Stimulated activated CD8-positive, alpha-beta memory T cell treated with anti-CD3 and anti-CD28 coated beads, Interleukin-7, amount 100 ng/mL, for 1 hour (primary cell): ENCODE results near the gene SHISA9.

ENCODE experiments used
- DNase-seq, 2 donors: peaks; one replicate each; pipeline ENCODE4 v3.0.0-alpha.2; 2020; ENCODE audit warnings: low read depth in 2 of 2

The SHISA9 gene

GRCh38 chr16:13021996-13022395 lies 120.6 kb downstream of the SHISA9 start:
- no peak for DNase-seq

DNA sequence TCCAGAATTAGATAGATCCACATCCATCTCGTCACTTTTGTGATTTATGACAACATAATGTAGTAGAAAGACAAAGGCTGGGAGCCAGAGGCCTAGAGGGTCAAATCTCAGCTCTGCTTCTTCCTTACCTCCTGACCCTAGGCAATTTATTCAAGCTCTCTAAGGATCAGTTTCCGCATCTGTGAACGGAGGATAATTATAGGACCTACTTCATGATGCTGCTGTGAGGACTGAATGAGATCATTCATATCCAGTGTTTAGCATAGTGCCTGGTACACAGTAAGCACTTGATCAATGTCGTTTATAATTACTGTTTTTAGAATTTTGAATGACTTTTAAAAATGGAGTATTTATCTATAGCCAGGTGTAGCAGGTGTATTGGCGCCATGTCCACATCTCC lies 128.4 kb downstream of the SHISA9 start:
- DNase-seq, result no peak

DNA sequence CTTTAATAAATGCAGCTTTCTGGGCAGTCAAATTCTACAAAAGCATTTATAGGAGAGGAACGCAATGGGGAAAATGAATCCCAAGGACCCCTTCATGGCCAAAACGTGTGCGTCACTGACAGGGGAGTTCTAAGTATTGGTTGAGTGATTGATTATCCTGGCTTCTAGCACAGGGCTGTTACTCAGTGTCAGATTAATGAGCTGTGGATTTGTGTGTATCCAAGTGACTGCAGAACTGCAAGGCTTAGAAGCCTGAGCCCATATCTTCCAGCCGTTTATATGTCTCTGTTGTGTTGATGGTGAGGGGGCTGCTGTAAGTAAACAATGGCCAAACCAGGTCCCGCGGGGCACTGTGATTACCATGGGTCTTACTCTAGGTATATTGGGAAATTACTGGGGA lies 129.4 kb downstream of the SHISA9 start:
- no peak for DNase-seq

GRCh38 chr16:13032911-13033310 lies 131.5 kb downstream of the SHISA9 start:
- no peak for DNase-seq

DNA sequence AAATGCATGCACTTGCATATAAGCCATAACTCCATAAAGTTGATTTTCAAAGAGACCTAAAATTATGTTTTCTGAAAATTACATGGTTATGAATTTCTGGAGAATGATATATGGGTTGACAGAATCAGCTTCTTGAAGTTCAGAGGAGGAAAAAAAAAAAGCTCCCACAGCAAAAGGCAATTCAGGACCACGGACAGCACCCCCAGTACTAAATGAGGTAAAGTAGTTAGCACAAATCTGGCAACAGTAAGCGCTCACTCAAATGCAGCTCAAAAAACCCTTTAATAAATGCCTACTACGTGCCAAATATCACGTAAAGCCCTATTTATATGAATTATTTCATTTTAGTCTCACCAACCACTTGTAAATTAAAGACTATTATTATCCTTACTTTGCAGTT lies 135.2 kb downstream of the SHISA9 start:
- DNase-seq, result no peak

- no peak for DNase-seq
Measured at GRCh38 chr16:13038591-13038990, 137.2 kb downstream of the SHISA9 start.

- no peak for DNase-seq
Measured at GRCh38 chr16:13039526-13039925, 138.1 kb downstream of the SHISA9 start.

DNA sequence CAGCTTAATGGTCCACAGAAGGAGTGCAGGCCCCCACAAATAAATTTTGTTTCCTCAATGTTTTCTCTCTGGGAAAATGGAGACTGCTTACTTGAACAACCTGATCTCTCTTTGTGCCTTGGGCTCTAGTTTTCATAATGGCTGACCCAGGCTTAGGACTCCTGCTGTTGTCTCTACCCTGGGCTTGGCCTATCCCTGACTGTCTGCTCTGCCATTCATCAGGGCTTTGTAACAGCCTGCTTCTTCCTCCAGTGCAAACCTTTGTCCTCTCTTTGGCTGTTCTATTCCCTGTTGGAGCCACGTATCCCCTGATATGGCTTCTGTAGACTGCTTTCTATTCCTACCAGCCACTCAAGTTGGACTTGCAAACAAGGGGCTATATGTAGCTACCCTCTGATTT lies 139.8 kb downstream of the SHISA9 start:
- DNase-seq, result no peak

DNA sequence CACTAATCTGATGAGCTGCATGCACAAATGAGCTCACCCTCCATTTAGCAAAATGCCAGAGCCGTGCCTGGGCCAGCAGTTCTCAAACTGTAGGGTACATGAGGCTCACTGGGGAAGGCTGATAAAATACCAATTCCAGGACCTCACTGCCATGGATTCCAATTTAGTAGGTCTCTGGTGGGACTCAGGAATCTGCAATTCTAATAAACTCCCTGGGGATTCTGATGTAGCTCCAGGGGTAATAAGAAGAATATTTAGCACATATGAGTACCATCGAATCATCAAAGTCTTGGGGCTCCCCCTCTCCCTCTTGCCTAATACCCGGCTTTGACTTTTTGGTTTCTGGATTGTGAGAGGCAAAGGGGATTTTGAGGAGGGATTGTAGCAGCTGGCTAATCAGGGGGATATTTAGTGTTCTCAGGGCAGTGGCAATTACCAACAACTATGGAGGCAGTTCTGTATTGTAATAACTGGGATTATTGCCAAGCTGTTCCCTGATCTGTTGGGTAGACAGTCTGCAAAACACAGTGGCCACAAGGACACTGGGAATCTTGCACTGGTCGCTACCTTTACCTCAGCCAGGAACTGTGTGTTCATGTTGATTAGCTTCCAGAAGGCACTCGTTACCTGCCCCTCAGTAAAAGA lies 140.4 kb downstream of the SHISA9 start:
- DNase-seq, result no peak

DNA sequence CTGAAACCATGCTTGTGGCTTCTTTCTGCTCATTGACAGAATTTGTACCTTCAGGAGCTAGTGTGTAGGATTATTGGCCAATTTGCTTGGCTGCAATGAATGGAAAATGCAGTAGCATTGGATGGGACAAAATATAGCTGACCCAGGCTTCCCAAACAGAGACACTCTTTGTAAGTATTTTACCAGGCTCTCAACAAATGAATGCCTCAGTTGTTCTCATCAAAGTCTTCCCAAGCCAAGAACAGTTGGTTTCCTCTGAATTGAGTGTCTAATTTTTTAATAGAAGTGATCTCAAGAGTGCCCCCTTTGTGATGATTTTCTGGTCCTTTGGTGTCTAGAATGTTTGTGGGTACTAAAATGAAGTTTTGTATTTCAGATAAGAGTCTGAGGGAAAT lies 140.9 kb downstream of the SHISA9 start:
- no peak for DNase-seq

- DNase-seq, result no peak
Measured at GRCh38 chr16:13046061-13046821, 144.8 kb downstream of the SHISA9 start.

DNA sequence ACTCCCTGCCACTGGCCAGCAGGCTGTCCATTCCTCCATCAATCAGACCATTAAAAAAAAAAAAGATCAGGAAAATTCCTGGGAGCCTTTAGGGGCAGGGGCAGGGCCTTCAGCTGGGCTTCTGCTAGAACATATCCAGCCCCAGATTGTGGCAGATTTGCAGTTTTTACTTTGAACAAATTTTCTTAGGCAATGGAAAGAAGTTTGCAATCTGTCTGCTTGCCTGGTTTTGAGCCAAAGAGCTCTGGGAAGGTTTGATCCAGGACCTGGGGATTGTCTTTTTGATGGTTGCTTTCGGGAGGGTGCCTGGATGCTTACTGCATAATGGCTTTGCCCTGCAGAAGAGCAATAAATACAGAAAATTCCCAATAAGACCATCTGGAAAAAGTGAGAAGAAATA lies 145.9 kb downstream of the SHISA9 start:
- no peak for DNase-seq

- no peak for DNase-seq
Measured at GRCh38 chr16:13049688-13050087, 148.3 kb downstream of the SHISA9 start.

GRCh38 chr16:13052431-13052830 lies 151.0 kb downstream of the SHISA9 start:
- DNase-seq, result no peak

DNA sequence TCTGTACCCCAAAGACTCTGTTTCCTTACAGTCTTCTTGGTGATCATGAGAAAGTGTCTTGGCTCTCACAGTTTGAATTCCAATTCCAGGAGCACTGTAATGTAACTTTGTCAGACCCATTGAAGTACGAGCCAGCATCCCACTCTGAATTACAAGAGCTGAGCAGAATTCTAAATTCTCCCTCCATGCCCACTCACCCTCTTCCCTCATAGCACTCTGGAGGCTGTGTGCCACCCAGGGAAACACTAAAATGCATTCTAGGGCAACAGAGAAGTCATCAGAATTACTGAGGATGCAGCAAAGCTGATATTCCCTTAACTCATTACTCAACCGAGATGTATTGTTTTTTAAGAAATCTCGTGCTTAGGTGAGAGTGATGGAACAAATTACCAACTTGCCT lies 154.1 kb downstream of the SHISA9 start:
- DNase-seq, result no peak

DNA sequence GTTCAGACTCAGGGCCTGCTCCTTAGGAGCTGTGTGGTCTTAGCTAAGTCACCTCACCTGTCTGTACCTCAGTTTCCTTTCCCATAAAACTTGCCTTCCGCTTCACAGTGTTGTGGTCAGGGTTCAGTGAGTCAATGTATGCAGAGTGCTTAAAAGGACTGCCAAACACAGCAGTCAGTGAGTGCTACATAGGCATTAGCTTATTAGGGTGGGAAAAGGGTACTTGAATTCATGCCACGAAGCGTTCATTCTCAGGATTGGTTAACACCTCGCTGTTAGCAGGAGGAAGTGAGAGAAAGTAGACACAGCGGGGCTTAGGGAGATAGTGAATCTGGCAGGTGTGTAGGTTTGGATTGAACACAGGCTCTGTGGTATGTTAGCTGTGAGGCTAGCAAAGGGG lies 155.2 kb downstream of the SHISA9 start:
- no peak for DNase-seq

DNA sequence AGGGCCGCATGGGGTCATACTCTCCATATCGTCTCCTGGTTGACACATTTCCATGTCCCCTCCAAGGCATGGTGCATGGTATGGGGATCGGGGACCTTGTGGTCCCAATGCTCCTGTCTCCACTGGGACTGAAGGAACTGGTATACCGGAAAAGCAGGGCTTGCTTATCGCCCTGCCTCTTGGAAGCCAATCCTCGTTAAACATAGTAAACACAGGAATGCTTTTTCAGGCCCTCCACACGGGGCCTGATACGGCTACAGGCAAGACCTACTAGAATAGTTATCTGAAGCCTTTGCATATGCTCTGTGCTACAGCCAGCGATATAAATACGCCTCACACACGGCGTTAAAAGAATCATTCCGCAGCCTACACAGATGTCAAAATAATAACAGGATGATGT lies 159.5 kb downstream of the SHISA9 start:
- no peak for DNase-seq

DNA sequence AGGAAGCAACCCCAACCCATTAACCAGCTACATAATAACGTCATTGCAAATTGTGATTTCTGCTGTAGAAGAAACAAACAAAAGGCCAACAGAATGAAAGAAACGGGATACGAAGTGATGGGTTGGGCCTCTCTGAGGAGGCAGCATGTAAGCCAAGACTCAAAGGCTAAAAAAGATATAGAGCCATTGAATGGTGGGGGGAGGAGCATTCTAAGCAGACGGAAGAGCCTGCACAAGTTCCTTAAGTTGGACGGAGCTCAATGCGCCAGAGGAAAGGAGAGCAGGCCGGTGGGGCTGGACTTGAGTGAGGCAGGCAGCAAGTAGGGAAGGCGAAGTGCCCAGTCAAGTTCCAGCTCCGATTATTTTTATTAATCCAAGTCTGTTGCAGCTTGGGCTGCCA lies 160.3 kb downstream of the SHISA9 start:
- DNase-seq, result no peak

- no peak for DNase-seq
Measured at GRCh38 chr16:13062219-13062618, 160.8 kb downstream of the SHISA9 start.

- DNase-seq, result no peak
Measured at GRCh38 chr16:13063457-13063856, 162.1 kb downstream of the SHISA9 start.

- DNase-seq, result no peak
Measured at GRCh38 chr16:13064821-13065220, 163.4 kb downstream of the SHISA9 start.

- no peak for DNase-seq
Measured at GRCh38 chr16:13067648-13068047, 166.2 kb downstream of the SHISA9 start.

DNA sequence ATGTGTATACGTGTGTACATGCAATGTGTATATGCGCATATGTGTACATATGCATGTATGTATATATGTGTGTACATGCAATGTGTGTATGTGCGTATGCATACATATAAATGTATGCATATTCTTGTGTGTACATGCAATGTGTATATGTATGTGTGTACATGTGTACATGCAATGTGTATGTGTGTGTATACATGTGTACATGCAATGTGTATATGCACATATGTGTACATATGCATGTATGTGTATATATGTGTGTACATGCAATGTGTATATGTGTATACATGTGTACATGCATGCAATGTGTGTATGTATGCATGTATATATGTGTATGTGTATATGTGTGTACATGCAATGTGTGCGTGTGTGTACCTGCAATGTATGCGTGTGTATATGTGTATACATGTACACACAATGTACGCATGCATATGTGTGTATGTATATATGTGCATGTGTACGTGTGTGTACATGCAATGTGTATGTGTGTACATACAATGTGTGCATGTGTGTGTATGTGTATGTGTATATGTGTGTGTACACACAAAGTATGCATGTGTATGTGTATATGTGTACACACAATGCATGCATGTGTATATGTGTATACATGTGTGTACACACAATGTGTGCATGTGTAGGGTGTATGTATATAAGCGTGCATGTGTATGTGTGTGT lies 167.7 kb downstream of the SHISA9 start:
- no peak for DNase-seq
